ENCODE measurements around the gene CROCC.
"Not testable (repeated sequence)": the region's sequence is repeated elsewhere in the genome, so short reads cannot be mapped to it uniquely, and the experiment has no call there.

Gene CROCC

DNA sequence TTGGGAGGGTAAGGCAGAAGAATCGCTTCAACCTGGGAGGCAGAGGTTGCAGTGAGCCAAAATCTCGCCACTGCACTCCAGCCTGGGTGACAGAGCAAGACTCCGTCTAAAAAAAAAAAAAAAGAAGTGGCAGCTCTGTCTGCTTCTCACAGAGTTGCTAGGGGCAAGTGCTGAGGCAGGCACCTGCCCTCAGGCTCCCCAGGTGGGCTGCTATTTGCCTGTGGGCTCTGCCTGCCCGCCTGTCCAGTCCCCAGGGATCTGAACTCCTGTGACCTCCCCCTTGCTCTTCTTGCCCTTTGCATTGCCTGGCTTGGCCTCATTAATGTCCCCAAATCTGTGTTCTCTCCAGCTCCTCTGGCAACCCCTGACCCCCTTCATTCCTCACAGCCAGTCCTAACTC is 30.6 kb downstream of the CROCC start:
- H2AFZ ChIP-seq; H3K9ac ChIP-seq; H3K4me1 ChIP-seq; H3K27ac ChIP-seq; H3K4me2 ChIP-seq (ENCODE audit: low read length); H3K9me3 ChIP-seq (ENCODE audit: control insufficient read depth, low read length); H3K4me3 ChIP-seq (ENCODE audit: low read depth, low read length); H3K27me3 ChIP-seq (ENCODE audit: control insufficient read depth, insufficient read depth, low read length); H3K36me3 ChIP-seq (ENCODE audit: control insufficient read depth, insufficient read depth, low read length); H3K79me2 ChIP-seq: not testable (repeated sequence)

DNA sequence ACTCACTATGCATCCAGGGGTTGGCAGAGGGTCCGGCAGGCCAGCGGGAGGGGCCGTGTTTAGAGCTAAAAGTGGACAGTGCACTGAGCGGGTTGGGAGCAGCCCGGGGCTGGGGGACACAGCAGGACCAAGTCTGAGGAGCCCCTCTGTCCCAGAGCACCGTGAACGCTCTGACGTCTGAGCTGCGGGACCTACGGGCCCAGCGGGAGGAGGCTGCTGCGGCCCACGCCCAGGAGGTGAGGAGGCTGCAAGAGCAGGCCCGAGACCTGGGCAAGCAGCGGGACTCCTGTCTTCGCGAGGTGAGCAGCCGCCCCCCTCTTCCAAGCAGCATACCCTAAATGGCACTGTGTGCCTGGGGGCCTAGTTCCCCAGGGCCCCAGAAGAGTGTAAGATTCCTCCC is 32.8 kb downstream of the CROCC start:
- Histone ChIP-seq H3K9ac (no peak overlapping the region), H3K27me3 (ENCODE audit: control insufficient read depth, insufficient read depth, low read length) (no peaks in the 10 kb centered on the region), H3K79me2 (no peaks in the 10 kb centered on the region), H3K4me1 (no peaks in the 10 kb centered on the region), H2AFZ (no peak overlapping the region), H3K4me2 (ENCODE audit: low read length) (no peak overlapping the region), H3K27ac (no peak overlapping the region), H3K4me3 (ENCODE audit: low read depth, low read length) (no peak overlapping the region), H3K9me3 (ENCODE audit: control insufficient read depth, low read length) (no peaks in the 10 kb centered on the region), H3K36me3 (ENCODE audit: control insufficient read depth, insufficient read depth, low read length) (no peaks in the 10 kb centered on the region)
- TF ChIP-seq, protein P1, sequence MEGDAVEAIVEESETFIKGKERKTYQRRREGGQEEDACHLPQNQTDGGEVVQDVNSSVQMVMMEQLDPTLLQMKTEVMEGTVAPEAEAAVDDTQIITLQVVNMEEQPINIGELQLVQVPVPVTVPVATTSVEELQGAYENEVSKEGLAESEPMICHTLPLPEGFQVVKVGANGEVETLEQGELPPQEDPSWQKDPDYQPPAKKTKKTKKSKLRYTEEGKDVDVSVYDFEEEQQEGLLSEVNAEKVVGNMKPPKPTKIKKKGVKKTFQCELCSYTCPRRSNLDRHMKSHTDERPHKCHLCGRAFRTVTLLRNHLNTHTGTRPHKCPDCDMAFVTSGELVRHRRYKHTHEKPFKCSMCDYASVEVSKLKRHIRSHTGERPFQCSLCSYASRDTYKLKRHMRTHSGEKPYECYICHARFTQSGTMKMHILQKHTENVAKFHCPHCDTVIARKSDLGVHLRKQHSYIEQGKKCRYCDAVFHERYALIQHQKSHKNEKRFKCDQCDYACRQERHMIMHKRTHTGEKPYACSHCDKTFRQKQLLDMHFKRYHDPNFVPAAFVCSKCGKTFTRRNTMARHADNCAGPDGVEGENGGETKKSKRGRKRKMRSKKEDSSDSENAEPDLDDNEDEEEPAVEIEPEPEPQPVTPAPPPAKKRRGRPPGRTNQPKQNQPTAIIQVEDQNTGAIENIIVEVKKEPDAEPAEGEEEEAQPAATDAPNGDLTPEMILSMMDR (IDR thresholded peaks at IDR 0.05) = no peak

DNA sequence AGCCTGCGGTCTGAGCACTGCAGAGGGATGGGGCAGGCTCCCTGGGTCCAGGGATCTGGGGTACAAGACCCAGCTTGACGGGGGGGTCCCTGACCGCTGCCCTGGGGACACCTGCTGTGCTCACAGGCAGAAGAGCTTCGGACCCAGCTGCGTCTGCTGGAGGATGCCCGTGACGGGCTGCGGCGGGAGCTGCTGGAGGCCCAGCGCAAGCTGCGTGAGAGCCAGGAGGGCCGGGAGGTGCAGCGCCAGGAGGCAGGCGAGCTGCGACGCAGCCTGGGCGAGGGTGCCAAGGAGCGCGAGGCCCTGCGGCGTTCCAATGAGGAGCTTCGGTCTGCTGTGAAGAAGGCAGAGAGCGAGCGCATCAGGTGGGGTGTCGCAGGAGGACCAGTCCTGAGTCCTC is 33.5 kb downstream of the CROCC start:
- Histone ChIP-seq H3K27me3 (ENCODE audit: control insufficient read depth, insufficient read depth, low read length) (no peaks in the 10 kb centered on the region), H3K36me3 (ENCODE audit: control insufficient read depth, insufficient read depth, low read length) (no peaks in the 10 kb centered on the region), H3K27ac (no peak overlapping the region), H2AFZ (no peak overlapping the region), H3K4me1 (no peaks in the 10 kb centered on the region), H3K9ac (no peak overlapping the region), H3K9me3 (ENCODE audit: control insufficient read depth, low read length) (no peaks in the 10 kb centered on the region), H3K4me2 (ENCODE audit: low read length) (no peak overlapping the region), H3K79me2 (no peaks in the 10 kb centered on the region), H3K4me3 (ENCODE audit: low read depth, low read length) (no peak overlapping the region)
- TF ChIP-seq, protein P1 (IDR thresholded peaks at IDR 0.05) = no peak

DNA sequence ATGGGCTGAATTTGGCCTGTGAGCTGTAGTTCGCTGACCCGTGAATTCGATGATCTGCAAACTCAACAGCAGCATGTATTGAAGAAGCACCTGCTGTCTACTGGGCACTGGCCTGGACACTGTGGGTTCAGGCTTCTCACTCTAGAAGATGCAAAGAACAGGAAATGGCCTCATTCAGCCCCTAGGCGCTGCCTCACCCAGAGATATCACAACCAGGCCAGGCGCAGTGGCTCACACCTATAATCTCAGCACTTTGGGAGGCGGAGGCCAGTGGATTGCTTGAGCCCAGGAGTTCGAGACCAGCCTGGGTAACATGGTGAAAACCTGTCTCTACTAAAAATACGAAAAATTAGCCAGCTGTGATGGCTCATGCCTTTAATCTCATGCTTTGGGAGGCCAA is 35.0 kb downstream of the CROCC start:
- Histone ChIP-seq H3K79me2 (no peaks in the 10 kb centered on the region), H3K4me1 (no peaks in the 10 kb centered on the region), H3K9me3 (ENCODE audit: control insufficient read depth, low read length) (no peaks in the 10 kb centered on the region), H3K36me3 (ENCODE audit: control insufficient read depth, insufficient read depth, low read length) (no peaks in the 10 kb centered on the region), H3K9ac (no peak overlapping the region), H2AFZ (no peak overlapping the region), H3K27me3 (ENCODE audit: control insufficient read depth, insufficient read depth, low read length) (no peaks in the 10 kb centered on the region), H3K27ac (no peak overlapping the region), H3K4me2 (ENCODE audit: low read length) (no peak overlapping the region), H3K4me3 (ENCODE audit: low read depth, low read length) (no peak overlapping the region)
- TF ChIP-seq, protein P1 (IDR thresholded peaks at IDR 0.05) = no peak

DNA sequence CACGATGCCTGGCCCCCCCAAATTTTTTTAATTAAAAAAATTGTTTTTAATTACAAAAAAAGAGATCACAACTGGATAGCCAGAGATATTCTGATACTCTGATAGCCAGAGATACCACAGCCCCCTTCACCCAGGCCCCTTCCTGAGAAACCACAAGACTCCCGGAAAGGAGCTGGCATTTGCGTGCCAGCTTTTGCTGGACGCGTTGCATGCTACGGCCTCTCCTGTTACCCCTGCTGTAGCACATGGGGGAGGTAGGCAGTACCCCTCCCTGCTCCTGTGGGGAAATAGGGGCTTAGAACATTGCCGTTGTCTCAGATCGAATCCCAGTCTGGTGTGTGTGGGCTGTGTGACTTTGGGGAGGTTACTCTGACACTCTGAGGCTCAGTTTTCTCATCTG is 36.0 kb downstream of the CROCC start:
- H3K9ac ChIP-seq = no peak overlapping the region
- TF ChIP-seq, protein P1 (IDR thresholded peaks at IDR 0.05) = no peak
- H3K4me2 ChIP-seq (ENCODE audit: low read length) = no peak overlapping the region
- no peaks in the 10 kb centered on the region for H3K79me2 ChIP-seq
- no peaks in the 10 kb centered on the region for H3K27me3 ChIP-seq (ENCODE audit: control insufficient read depth, insufficient read depth, low read length)
- no peaks in the 10 kb centered on the region for H3K4me1 ChIP-seq
- H2AFZ ChIP-seq = no peak overlapping the region
- H3K36me3 ChIP-seq (ENCODE audit: control insufficient read depth, insufficient read depth, low read length) = no peaks in the 10 kb centered on the region
- H3K9me3 ChIP-seq (ENCODE audit: control insufficient read depth, low read length) = no peaks in the 10 kb centered on the region
- H3K27ac ChIP-seq = no peak overlapping the region
- H3K4me3 ChIP-seq (ENCODE audit: low read depth, low read length) = no peak overlapping the region

Measured in parathyroid adenoma (tissue), 2 donors.